ENCODE measurements around the gene TMEM245. TPM values are rescaled to one million over a fixed set of nuclear protein-coding genes. Genes with fewer than 3 reads are reported as not detected.

Gene TMEM245
- total RNA-seq, 1 donor from 2014 or later, result 34.2 TPM

GRCh38 chr9:109005678-109006077 lies 114.1 kb downstream of the TMEM245 start:
- H3K27me3 ChIP-seq (ENCODE audit: control insufficient read depth, insufficient read depth, low read length), result no peaks in the 10 kb centered on the region
- FAIRE-seq (no peak), DNase-seq (ENCODE audit: low read depth) (no peak)
- no peak overlapping the region for H3K4me3 ChIP-seq (ENCODE audit: low read depth, low read length)
- H3K36me3 ChIP-seq (ENCODE audit: control insufficient read depth, insufficient read depth, low read length), result no peaks in the 10 kb centered on the region
- TF ChIP-seq CTCF (IDR thresholded peaks at IDR 0.05; ENCODE audit: insufficient read depth, low read length, severe bottlenecking), result no peak

GRCh38 chr9:109003116-109003515 lies 116.6 kb downstream of the TMEM245 start:
- no peak for TF ChIP-seq CTCF (IDR thresholded peaks at IDR 0.05; ENCODE audit: insufficient read depth, low read length, severe bottlenecking)
- no peaks in the 10 kb centered on the region for H3K36me3 ChIP-seq (ENCODE audit: control insufficient read depth, insufficient read depth, low read length)
- DNase-seq (ENCODE audit: low read depth) (no peak), FAIRE-seq (no peak)
- no peak overlapping the region for H3K4me3 ChIP-seq (ENCODE audit: low read depth, low read length)
- no peaks in the 10 kb centered on the region for H3K27me3 ChIP-seq (ENCODE audit: control insufficient read depth, insufficient read depth, low read length)

- H3K27me3 ChIP-seq (ENCODE audit: control insufficient read depth, insufficient read depth, low read length), result no peaks in the 10 kb centered on the region
- DNase-seq (ENCODE audit: low read depth) (no peak), FAIRE-seq (no peak)
- no peak overlapping the region for H3K4me3 ChIP-seq (ENCODE audit: low read depth, low read length)
- H3K36me3 ChIP-seq (ENCODE audit: control insufficient read depth, insufficient read depth, low read length), result no peaks in the 10 kb centered on the region
- TF ChIP-seq CTCF (IDR thresholded peaks at IDR 0.05; ENCODE audit: insufficient read depth, low read length, severe bottlenecking), result no peak
These were observed 117.6 kb downstream of the TMEM245 start for GRCh38 chr9:109002141-109002540.

- FAIRE-seq (no peak), DNase-seq (ENCODE audit: low read depth) (peak; percentile 89)
- H3K36me3 ChIP-seq (ENCODE audit: control insufficient read depth, insufficient read depth, low read length), result no peaks in the 10 kb centered on the region
- H3K4me3 ChIP-seq (ENCODE audit: low read depth, low read length), result no peak overlapping the region
- no peak for TF ChIP-seq CTCF (IDR thresholded peaks at IDR 0.05; ENCODE audit: insufficient read depth, low read length, severe bottlenecking)
- H3K27me3 ChIP-seq (ENCODE audit: control insufficient read depth, insufficient read depth, low read length), result no peaks in the 10 kb centered on the region
These were observed 118.5 kb downstream of the TMEM245 start for GRCh38 chr9:109001275-109001676.

GRCh38 chr9:108997112-108997511 lies 122.6 kb downstream of the TMEM245 start:
- TF ChIP-seq CTCF (IDR thresholded peaks at IDR 0.05; ENCODE audit: insufficient read depth, low read length, severe bottlenecking), result no peak
- Histone ChIP-seq H3K4me3 (ENCODE audit: low read depth, low read length) (no peak overlapping the region), H3K27me3 (ENCODE audit: control insufficient read depth, insufficient read depth, low read length) (no peaks in the 10 kb centered on the region), H3K36me3 (ENCODE audit: control insufficient read depth, insufficient read depth, low read length) (no peaks in the 10 kb centered on the region)
- no peak for FAIRE-seq
- DNase-seq (ENCODE audit: low read depth), result no peak

GRCh38 chr9:108996643-108997042 lies 123.1 kb downstream of the TMEM245 start:
- FAIRE-seq, result no peak
- no peaks in the 10 kb centered on the region for H3K36me3 ChIP-seq (ENCODE audit: control insufficient read depth, insufficient read depth, low read length)

More at GRCh38 chr9:108996643-108997042, 123.1 kb downstream of the TMEM245 start:
- TF ChIP-seq CTCF (IDR thresholded peaks at IDR 0.05; ENCODE audit: insufficient read depth, low read length, severe bottlenecking), result no peak
- H3K27me3 ChIP-seq (ENCODE audit: control insufficient read depth, insufficient read depth, low read length), result no peaks in the 10 kb centered on the region
- no peak for DNase-seq (ENCODE audit: low read depth)
- no peak overlapping the region for H3K4me3 ChIP-seq (ENCODE audit: low read depth, low read length)
